ENCODE results near the gene NUDT16L1. TPM values are rescaled to one million over a fixed set of nuclear protein-coding genes. Genes with fewer than 3 reads are reported as not detected.
"Not testable (repeated sequence)": the region's sequence is repeated elsewhere in the genome, so short reads cannot be mapped to it uniquely, and the experiment has no call there.

The NUDT16L1 gene
- total RNA-seq (35.4 TPM), polyA plus RNA-seq (37.1 TPM)
- long read RNA-seq, donor 1, partial matches to known transcripts, result 0 of 1 reads
- long read RNA-seq, donor 1, other reads (novel, unspliced or antisense), result 0 of 1 reads
- long read RNA-seq, donor 2, result 0 reads
- long read RNA-seq, donor 3, transcript NUDT16L1-204 (3 exons, 1,406 nt), result minor isoform, 5 of 28 reads
- long read RNA-seq, donor 3, transcript NUDT16L1-201 (3 exons, 1,349 nt), result major isoform, 19 of 28 reads
- long read RNA-seq, donor 3, partial matches to known transcripts, result 0 of 28 reads
- long read RNA-seq, donor 3, other reads (novel, unspliced or antisense), result 0 of 28 reads
- long read RNA-seq, donor 4, transcript NUDT16L1-201 (3 exons, 1,349 nt), result major isoform, 10 of 14 reads
- long read RNA-seq, donor 4, partial matches to known transcripts, result 0 of 14 reads
- long read RNA-seq, donor 4, other reads (novel, unspliced or antisense), result 0 of 14 reads
- long read RNA-seq, donor 5, transcript NUDT16L1-201 (3 exons, 1,349 nt), result major isoform, 25 of 32 reads
- long read RNA-seq, donor 5, partial matches to known transcripts, result 0 of 32 reads
- long read RNA-seq, donor 5, other reads (novel, unspliced or antisense), result 0 of 32 reads
- long read RNA-seq, donor 6, transcript NUDT16L1-201 (3 exons, 1,349 nt), result major isoform, 10 of 13 reads
- long read RNA-seq, donor 6, partial matches to known transcripts, result 0 of 13 reads
- long read RNA-seq, donor 6, other reads (novel, unspliced or antisense), result 0 of 13 reads
- long read RNA-seq, donor 7, transcript NUDT16L1-201 (3 exons, 1,349 nt), result major isoform, 17 of 22 reads
- long read RNA-seq, donor 7, partial matches to known transcripts, result 0 of 22 reads
- long read RNA-seq, donor 7, other reads (novel, unspliced or antisense), result 0 of 22 reads
- long read RNA-seq, donor 8, transcript NUDT16L1-201 (3 exons, 1,349 nt), result major isoform, 9 of 11 reads
- long read RNA-seq, donor 8, partial matches to known transcripts, result 0 of 11 reads
- long read RNA-seq, donor 8, other reads (novel, unspliced or antisense), result 0 of 11 reads
- long read RNA-seq, donor 9, transcript NUDT16L1-201 (3 exons, 1,349 nt), result major isoform, 12 of 13 reads
- long read RNA-seq, donor 9, partial matches to known transcripts, result 0 of 13 reads
- long read RNA-seq, donor 9, other reads (novel, unspliced or antisense), result 0 of 13 reads
- long read RNA-seq, donor 10, transcript NUDT16L1-201 (3 exons, 1,349 nt), result major isoform, 11 of 21 reads
- long read RNA-seq, donor 10, partial matches to known transcripts, result 9 of 21 reads
- long read RNA-seq, donor 10, other reads (novel, unspliced or antisense), result 0 of 21 reads

DNA sequence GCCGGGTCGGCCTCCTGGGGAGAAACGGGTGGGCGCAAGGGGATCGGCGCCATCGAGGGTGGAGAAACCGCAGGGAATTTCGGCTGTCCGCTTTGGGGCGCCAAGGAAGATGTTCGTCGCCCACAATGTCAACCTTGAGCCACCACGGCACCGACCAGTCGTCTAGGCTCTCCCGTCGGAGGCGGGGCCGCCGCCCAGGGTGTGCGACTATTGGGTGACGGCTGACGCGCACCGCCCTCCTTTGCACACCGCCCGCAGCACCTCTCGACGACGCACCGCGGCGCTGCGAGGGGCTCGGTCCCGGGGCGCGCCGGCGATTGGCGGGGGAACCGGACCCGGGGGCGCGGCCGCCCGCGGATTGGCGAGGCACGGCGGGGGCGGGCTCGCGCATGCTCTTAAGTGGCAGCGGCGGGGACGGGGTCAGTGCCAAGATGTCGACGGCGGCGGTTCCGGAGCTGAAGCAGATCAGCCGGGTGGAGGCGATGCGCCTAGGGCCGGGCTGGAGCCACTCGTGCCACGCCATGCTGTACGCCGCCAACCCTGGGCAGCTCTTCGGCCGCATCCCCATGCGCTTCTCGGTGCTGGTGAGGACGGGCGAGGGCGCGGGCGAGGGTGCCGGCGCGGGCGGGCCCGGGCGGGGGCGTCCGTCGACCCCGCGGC lies at the start of gene NUDT16L1:
TSS of gene NUDT16L1 (plus strand) at position 267 of the 660 bp plus-strand sequence. CDS start at position 432, 165 bp downstream.
- H3K4me3 ChIP-seq (ENCODE audit: low read length in 2 of 2), result peak within 1 kb of the TSS; percentile 65 to 68
- WGBS, result under 1% methylated on average over 91 of the region's 91 CpGs
- H3K9me3 ChIP-seq (ENCODE audit: control insufficient read depth in 2 of 2, insufficient read depth in 1 of 2, low read length in 1 of 2), result no peaks in the 10 kb centered on the region
- no peaks in the 10 kb centered on the region for H3K27me3 ChIP-seq (ENCODE audit: control insufficient read depth in 2 of 2, insufficient read depth in 1 of 2, low read length in 1 of 2)
- peak; percentile 82 to 98 (median 93) for DNase-seq (ENCODE audit: low read depth in 6 of 9, low spot score in 9 of 9)
- H3K4me1 ChIP-seq (ENCODE audit: control insufficient read depth in 2 of 2, insufficient read depth in 2 of 2, low read length in 2 of 2), result peaks cover 10% of the 10 kb centered on the region in 2 donors
- H3K27ac ChIP-seq (ENCODE audit: low read depth in 1 of 2, low read length in 1 of 2), result peak within 1 kb of the TSS; percentile 81 to 93
- H3K36me3 ChIP-seq (ENCODE audit: control insufficient read depth in 2 of 2, insufficient read depth in 2 of 2, low read length in 1 of 2), result peaks cover 34 to 56% of the 10 kb centered on the region in 2 donors

DNA sequence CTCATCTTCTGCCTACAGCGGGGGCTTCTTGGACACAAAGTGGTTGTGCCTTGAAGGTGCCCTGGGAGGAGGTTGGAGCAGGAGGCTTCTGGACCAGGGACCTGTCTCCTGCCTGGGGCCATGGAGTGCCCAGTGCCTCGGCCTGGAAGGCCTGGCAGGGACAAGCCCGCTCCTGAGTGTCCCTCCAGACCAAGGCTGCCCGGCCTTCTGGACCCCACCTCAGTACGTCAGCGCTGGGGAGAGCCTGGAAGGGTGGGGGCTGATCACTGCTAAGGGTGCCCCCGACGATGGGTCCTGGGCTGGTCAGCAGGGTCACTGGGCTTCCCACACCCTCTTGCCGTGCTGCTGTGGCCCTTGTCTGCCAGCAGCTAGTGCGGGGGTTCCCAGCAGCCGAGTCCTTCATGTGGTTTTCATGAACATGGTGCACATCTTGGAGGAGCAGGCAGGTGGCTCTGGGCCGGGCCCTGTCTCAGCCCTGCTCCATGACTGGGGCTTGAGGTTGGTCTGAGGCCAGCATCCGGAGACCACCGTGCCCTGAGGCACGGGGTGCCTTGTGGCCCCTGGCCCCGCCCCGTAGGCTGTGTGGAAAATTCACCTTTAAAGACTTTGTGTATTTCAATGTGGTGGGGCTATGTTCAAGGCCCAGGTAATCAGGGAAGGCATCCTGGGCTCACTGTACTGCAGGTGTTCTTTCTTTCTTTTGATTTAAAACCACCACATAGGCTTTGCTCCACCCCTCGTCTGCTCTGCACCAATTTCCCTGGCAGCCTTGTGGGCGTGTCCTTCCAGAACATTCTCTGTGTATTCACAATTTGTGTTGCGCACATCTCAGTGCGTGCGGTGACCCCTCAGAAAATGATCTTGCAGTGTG lies 46.4 kb upstream of the NUDT16L1 start:
- H3K27ac ChIP-seq (ENCODE audit: low read depth in 1 of 2, low read length in 1 of 2), result peak overlapping the region; percentile 88 to 98
- H3K36me3 ChIP-seq (ENCODE audit: control insufficient read depth in 2 of 2, insufficient read depth in 2 of 2, low read length in 1 of 2), result peaks cover 13 to 21% of the 10 kb centered on the region in 2 donors
- DNase-seq (ENCODE audit: low read depth in 6 of 9, low spot score in 9 of 9), result peak in 8 of 9 donors; percentile 60 to 91 (median 79)

GRCh38 chr16:4647644-4647980 lies 45.8 kb upstream of the NUDT16L1 start:
- Histone ChIP-seq H3K9me3 (ENCODE audit: control insufficient read depth in 2 of 2, insufficient read depth in 1 of 2, low read length in 1 of 2) (peaks cover 0 to 9% of the 10 kb centered on the region in 2 donors), H3K4me3 (ENCODE audit: low read length in 2 of 2) (no peak overlapping the region), H3K27ac (ENCODE audit: low read depth in 1 of 2, low read length in 1 of 2) (peak overlapping the region; percentile 88 to 98), H3K27me3 (ENCODE audit: control insufficient read depth in 2 of 2, insufficient read depth in 1 of 2, low read length in 1 of 2) (no peaks in the 10 kb centered on the region), H3K4me1 (ENCODE audit: control insufficient read depth in 2 of 2, insufficient read depth in 2 of 2, low read length in 2 of 2) (peaks cover 23 to 39% of the 10 kb centered on the region in 2 donors), H3K36me3 (ENCODE audit: control insufficient read depth in 2 of 2, insufficient read depth in 2 of 2, low read length in 1 of 2) (peaks cover 19 to 27% of the 10 kb centered on the region in 2 donors)
- DNase-seq (ENCODE audit: low read depth in 6 of 9, low spot score in 9 of 9), result no peak
- WGBS, result 89% methylated on average over 8 of the region's 8 CpGs

More for the DNA sequence above, 46.4 kb upstream of the NUDT16L1 start:
- 59% methylated on average over 22 of the region's 22 CpGs for WGBS
- Histone ChIP-seq H3K4me1 (ENCODE audit: control insufficient read depth in 2 of 2, insufficient read depth in 2 of 2, low read length in 2 of 2) (peaks cover 23 to 40% of the 10 kb centered on the region in 2 donors), H3K27me3 (ENCODE audit: control insufficient read depth in 2 of 2, insufficient read depth in 1 of 2, low read length in 1 of 2) (no peaks in the 10 kb centered on the region), H3K4me3 (ENCODE audit: low read length in 2 of 2) (peak overlapping the region in 1 of 2 donors; percentile 24), H3K9me3 (ENCODE audit: control insufficient read depth in 2 of 2, insufficient read depth in 1 of 2, low read length in 1 of 2) (peaks cover 0 to 9% of the 10 kb centered on the region in 2 donors)

- WGBS, result 98% methylated on average over 13 of the region's 13 CpGs
- peaks cover 23 to 39% of the 10 kb centered on the region in 2 donors for H3K4me1 ChIP-seq (ENCODE audit: control insufficient read depth in 2 of 2, insufficient read depth in 2 of 2, low read length in 2 of 2)
These were observed 44.4 kb upstream of the NUDT16L1 start for GRCh38 chr16:4648917-4649316.

GRCh38 chr16:4649744-4650442 lies 43.5 kb upstream of the NUDT16L1 start:
- DNase-seq (ENCODE audit: low read depth in 6 of 9, low spot score in 9 of 9), result peak in 1 of 9 donors; percentile 37
- no peaks in the 10 kb centered on the region for H3K27me3 ChIP-seq (ENCODE audit: control insufficient read depth in 2 of 2, insufficient read depth in 1 of 2, low read length in 1 of 2)
- peaks cover 23 to 39% of the 10 kb centered on the region in 2 donors for H3K4me1 ChIP-seq (ENCODE audit: control insufficient read depth in 2 of 2, insufficient read depth in 2 of 2, low read length in 2 of 2)
- H3K36me3 ChIP-seq (ENCODE audit: control insufficient read depth in 2 of 2, insufficient read depth in 2 of 2, low read length in 1 of 2), result peaks cover 37 to 45% of the 10 kb centered on the region in 2 donors
- H3K9me3 ChIP-seq (ENCODE audit: control insufficient read depth in 2 of 2, insufficient read depth in 1 of 2, low read length in 1 of 2), result peaks cover 0 to 9% of the 10 kb centered on the region in 2 donors
- 94% methylated on average over 25 of the region's 25 CpGs for WGBS
- no peak overlapping the region for H3K4me3 ChIP-seq (ENCODE audit: low read length in 2 of 2)
- peak overlapping the region in 1 of 2 donors; percentile 46 for H3K27ac ChIP-seq (ENCODE audit: low read depth in 1 of 2, low read length in 1 of 2)

More at GRCh38 chr16:4648917-4649316, 44.4 kb upstream of the NUDT16L1 start:
- Histone ChIP-seq H3K36me3 (ENCODE audit: control insufficient read depth in 2 of 2, insufficient read depth in 2 of 2, low read length in 1 of 2) (peaks cover 28 to 36% of the 10 kb centered on the region in 2 donors), H3K27me3 (ENCODE audit: control insufficient read depth in 2 of 2, insufficient read depth in 1 of 2, low read length in 1 of 2) (no peaks in the 10 kb centered on the region), H3K9me3 (ENCODE audit: control insufficient read depth in 2 of 2, insufficient read depth in 1 of 2, low read length in 1 of 2) (peaks cover 0 to 9% of the 10 kb centered on the region in 2 donors), H3K27ac (ENCODE audit: low read depth in 1 of 2, low read length in 1 of 2) (no peak overlapping the region), H3K4me3 (ENCODE audit: low read length in 2 of 2) (no peak overlapping the region)
- DNase-seq (ENCODE audit: low read depth in 6 of 9, low spot score in 9 of 9), result no peak

DNA sequence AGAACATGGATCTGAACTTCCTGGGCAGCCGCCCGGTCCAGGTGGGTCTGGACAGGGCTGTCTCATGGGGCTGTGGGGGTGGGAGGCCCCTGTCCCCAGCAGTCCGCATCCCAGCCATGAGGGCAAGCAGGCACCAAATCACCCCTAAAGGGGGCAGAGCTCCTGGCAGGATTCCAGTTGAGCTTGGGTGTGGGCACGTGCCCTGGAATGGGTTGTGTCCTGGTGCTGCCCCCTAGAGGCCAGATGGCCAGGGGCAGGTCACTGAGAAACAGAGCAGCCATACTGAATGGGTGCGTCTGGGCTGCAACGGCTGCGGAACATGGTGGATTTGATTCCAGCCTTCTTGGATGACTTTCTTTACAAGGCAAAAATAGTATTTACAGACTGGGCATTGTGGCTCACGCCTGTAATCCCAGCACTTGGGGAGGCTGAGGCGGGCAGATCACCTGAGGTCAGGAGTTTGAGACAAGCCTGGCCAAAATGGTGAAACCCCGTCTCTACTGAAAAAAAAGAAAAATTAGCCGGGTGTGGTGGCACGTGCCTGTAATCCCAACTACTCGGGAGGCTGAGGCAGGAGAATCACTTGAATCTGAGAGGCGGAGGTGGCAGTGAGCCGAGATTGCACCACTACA lies 42.8 kb upstream of the NUDT16L1 start:
- peaks cover 44 to 50% of the 10 kb centered on the region in 2 donors for H3K36me3 ChIP-seq (ENCODE audit: control insufficient read depth in 2 of 2, insufficient read depth in 2 of 2, low read length in 1 of 2)
- 92% methylated on average over 15 of the region's 15 CpGs for WGBS
- peak overlapping the region in 1 of 2 donors; percentile 46 for H3K27ac ChIP-seq (ENCODE audit: low read depth in 1 of 2, low read length in 1 of 2)
- not testable (repeated sequence) for H3K4me3 ChIP-seq (ENCODE audit: low read length in 2 of 2); H3K9me3 ChIP-seq (ENCODE audit: control insufficient read depth in 2 of 2, insufficient read depth in 1 of 2, low read length in 1 of 2); H3K27me3 ChIP-seq (ENCODE audit: control insufficient read depth in 2 of 2, insufficient read depth in 1 of 2, low read length in 1 of 2)
- DNase-seq (ENCODE audit: low read depth in 6 of 9, low spot score in 9 of 9), result peak in 7 of 9 donors; percentile 36 to 73 (median 51)
- peaks cover 23 to 36% of the 10 kb centered on the region in 2 donors for H3K4me1 ChIP-seq (ENCODE audit: control insufficient read depth in 2 of 2, insufficient read depth in 2 of 2, low read length in 2 of 2)

- WGBS, result 98% methylated on average over 13 of the region's 13 CpGs
- no peak overlapping the region for H3K27ac ChIP-seq (ENCODE audit: low read depth in 1 of 2, low read length in 1 of 2)
- H3K4me1 ChIP-seq (ENCODE audit: control insufficient read depth in 2 of 2, insufficient read depth in 2 of 2, low read length in 2 of 2), result peaks cover 16 to 25% of the 10 kb centered on the region in 2 donors
- no peak overlapping the region for H3K4me3 ChIP-seq (ENCODE audit: low read length in 2 of 2)
- peaks cover 0 to 9% of the 10 kb centered on the region in 2 donors for H3K9me3 ChIP-seq (ENCODE audit: control insufficient read depth in 2 of 2, insufficient read depth in 1 of 2, low read length in 1 of 2)
- H3K27me3 ChIP-seq (ENCODE audit: control insufficient read depth in 2 of 2, insufficient read depth in 1 of 2, low read length in 1 of 2), result no peaks in the 10 kb centered on the region
- H3K36me3 ChIP-seq (ENCODE audit: control insufficient read depth in 2 of 2, insufficient read depth in 2 of 2, low read length in 1 of 2), result peaks cover 54% of the 10 kb centered on the region in 2 donors
- no peak for DNase-seq (ENCODE audit: low read depth in 6 of 9, low spot score in 9 of 9)
These were observed 41.5 kb upstream of the NUDT16L1 start for GRCh38 chr16:4651827-4652226.

Data from thymus (tissue), 14 donors.